HG03571 (cell line): ENCODE results near the gene RGSL1.

ENCODE experiments used
- ATAC-seq: cut with Tn5 transposase; IDR thresholded peaks from one replicate; pipeline ENCODE4 v1.9.1; 2021; ENCODE audit not compliant: unreplicated experiment

RGSL1 gene

DNA sequence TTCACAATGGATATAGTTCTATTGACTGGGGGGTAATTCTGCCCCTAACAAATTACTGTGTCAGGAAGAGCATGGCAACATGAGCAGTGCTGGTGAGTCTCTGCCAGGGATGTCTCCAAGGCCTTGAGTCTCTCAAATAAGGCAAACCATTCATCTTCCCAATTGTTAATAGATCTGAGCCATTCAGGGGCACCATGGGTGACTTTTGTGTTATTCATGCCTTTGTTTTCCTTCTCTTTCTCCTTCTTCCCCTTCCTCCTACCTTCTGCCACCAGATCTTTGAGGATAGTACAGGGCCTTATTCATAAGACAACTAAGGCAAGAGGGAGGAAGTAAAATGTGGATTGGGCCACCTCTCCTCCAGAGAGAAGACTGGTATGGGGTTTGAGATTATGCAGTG lies at the start of gene RGSL1:
Gene RGSL1, plus strand, starts transcription at position 60 of the 400 bp plus-strand sequence. Its CDS starts 20 bp downstream, at position 80.
- ATAC-seq, result no peak

DNA sequence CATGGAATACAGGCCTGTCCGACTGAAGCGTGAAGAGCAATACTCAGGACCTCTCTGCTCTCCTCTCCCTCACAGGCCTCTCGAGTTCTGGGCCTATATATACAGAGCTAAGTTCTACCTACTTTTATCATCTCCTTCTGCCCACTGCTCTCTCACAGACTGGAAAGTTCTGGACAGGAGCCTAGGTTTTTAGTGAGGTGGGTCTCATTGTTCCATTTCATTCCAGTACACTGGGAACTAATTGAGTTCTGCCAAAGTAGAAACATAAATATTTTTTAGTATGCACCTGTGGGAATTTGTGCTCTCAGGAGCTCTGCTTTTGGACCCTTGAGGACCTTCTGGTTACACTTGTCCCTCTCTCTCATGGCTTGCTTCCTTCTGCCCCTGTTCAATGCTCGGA lies 49.4 kb upstream of the RGSL1 start, which contains the start of gene TEDDM1:
Gene TEDDM1, minus strand, starts transcription at position 101 of the 400 bp plus-strand sequence. CDS start 182 bp downstream, outside the sequence.
- ATAC-seq, result no peak

DNA sequence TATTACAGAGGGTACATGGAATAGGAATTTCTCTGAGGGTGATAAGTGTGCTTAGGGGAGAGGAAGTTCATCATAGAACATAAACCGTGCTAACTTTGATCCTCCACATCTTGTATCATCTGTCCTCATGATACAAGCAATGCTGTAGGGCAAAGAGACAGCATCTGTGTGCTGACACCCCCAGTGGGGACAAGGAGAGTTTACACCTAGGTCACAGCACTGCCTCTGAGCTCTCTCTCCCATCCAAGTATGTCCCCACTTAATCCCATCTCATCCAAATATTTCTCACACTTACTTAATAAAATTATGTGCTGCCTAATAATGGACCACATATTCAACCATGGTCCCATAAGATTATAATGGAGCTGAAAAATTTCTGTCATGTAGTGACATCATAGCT lies 45.2 kb upstream of the RGSL1 start:
- ATAC-seq, result no peak

DNA sequence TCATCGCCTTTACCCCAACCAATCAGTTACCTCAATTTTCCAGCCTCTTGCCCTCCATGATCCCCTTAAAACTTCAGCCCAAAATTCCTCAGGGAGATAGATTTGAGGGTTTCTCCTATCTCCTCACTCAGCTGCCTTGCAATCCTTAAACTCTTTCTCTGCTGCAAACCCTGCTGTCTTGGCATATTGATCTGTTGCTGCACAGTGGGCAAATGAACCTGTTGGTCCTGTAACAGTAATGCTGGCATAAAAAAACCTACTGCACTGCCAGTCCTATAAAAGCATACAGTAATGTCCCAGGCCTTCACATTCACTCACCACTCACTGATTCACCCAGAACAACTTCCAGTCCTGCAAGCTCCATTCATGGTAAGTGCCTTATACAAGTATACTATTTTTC lies 44.4 kb upstream of the RGSL1 start:
- no peak for ATAC-seq

DNA sequence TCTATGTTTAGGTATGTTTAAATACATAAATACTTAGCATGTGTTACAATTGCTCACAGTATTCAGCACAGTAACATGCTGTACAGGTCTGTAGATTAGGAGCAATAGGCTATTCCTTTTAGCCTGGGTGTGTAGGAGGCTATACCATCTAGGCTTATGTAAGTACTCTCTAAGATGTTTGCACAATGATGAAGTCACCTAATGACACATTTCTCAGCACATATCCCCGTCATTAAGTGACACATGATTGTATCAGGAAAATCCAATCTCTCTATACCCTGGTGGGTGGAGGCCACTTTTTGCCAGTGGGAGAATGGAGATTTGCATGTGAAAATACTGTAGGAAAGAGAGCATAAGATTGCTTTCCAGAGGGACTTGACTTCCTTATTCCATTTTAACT lies 43.9 kb upstream of the RGSL1 start:
- ATAC-seq, result no peak

DNA sequence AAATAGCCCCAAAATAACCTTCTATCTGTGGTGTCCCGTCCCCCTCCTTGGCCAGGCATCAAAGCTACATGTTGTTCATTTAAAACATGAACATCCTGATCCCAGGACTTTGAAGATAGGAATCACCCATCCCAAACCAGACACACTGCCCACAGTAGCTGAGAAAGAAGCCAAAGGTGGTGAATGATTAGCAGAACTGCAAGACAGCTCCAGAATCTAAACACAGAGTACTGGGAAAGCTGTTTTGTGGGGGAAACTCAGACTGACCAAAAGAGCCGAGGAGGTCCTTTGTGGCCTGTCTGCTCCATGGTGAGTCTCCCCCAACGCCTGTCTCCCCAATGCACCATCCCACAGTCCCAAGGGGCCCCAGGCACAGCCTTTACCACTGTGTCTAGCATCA lies 42.2 kb upstream of the RGSL1 start:
- ATAC-seq, result no peak

DNA sequence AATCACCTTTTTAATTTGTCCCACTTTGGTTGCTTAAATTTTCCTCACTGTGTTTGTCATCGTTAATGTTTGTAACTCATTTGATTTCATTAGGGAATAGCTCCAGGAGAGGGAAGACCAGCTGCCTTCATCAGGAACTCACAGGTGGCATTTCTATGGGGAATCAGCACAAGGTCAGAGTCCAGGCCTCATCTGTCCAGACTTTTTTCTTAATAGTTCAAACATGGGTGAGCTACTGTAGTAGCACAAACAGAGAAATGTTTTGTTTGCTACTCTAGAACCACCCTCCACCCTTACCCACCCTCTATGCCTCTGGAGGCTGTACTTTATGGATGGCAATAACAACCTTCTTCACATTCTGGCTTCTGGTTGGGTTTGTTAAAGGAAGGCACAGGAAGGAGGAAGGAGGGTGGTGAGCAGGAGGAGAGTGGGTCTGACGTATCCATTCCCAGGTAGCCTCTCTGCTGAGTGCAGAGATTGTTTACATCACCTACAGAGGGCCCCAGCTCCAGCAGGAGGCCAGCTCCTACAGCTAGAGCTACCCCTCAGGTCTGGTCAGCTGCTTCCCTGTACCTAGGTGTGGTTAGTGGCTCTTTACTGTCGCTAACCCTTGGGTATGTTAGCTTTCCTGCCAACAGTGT lies 41.4 kb upstream of the RGSL1 start:
- ATAC-seq, result no peak

DNA sequence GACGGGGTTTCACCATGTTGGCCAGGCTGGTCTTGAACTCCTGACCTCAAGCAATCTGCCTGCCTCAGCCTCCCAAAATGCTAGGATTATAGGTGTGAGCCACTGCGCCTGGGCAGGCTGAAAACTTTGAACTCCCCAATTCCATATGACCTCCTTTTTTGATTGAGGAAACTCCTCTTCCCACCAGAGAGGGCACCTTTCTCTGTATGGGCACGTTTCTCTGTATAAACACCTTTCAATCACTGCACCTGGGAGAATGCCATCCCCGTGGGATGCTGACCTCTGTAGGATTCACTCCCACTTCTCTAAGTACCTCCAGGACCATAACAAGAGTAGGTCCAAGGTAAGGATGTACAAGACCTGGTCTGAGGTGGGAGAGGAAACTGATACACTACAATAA lies 39.8 kb upstream of the RGSL1 start:
- ATAC-seq, result no peak

DNA sequence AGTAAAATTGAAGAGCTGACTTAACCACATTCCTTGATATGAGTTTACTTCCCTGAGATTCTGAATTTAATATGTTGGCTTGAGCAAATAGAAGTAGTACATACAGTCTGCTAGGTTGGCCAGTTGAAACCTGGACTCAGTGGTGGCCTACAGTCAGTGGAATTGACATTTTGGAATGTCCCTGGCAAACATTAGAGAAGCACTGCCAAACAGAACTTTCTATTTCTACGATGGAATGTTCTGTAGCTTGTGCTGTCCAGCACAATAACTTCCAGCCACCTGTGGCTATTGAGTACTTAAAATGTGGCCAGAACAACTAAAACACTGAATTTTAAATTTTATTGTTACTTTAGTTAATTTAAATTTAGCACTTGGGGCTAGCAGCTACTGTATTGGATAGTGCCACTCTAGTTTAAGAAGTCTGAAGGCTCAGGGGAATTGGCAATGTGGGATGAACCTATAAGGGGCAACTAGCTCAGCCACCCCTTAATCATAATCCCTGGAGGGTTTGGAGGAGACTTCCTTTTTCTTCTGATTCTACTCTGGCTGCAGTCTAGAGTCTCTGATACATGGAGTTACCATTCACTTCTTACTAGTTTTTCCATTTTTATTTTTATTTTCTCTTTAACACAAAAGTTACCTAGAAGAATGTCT lies 39.2 kb upstream of the RGSL1 start:
- ATAC-seq, result no peak

DNA sequence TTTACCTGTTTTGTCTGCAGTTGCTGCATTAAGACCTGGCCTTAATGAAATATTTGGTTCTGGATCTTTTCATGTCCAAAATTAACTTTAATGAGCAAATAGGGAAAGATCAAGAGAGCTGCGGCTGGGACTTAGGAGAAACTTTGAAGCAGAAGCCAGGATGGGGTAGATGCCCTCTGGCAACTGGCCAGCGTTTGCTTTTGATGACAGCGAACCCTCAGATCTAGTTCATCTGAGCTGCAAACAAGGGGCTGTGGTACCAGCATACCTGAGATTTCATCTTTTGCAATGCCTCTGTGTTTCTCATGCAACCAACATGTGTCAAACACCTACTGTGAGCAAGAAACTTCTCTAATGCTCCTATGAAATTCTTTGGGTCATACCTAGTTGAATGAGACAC lies 36.5 kb upstream of the RGSL1 start:
- ATAC-seq, result no peak

DNA sequence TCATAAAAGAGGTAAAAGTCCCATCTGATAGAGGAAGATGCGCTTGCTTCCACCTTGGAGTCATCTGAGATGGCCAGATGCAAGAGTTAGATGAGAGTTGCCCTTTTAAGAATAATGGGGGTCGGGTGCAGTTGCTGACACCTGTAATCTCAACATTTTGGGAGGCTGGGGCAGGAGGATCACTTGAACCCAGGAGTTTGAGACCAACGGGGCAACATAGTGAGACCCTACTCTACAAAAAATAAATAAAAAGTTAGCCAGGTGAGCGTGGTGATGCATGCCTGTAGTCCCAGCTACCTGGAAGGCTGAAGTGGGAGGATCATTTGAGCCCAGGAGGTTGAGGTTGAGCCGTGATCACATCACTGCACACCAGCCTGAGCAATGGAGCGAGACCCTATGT lies 36.0 kb upstream of the RGSL1 start:
- ATAC-seq, result no peak

DNA sequence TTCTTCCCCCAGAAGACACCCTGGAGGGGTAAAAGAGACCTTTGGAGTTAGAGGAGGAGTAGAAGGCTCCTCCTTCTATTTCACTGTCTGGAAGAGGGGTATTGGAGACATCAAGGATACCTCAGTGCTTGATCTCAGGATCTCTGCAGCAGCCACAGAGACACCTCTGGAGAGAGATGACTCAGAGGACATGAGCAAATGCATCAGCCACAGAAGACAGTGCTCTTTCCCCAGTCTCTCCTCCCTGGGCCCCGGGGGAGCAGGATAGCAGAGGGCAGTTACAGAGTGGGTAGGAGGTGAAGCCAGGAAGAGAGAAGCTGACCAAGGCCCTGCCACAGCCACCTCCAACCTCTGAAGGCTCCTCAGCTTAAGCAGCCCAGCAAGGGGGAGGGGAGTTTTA lies 34.2 kb upstream of the RGSL1 start:
- ATAC-seq, result no peak

DNA sequence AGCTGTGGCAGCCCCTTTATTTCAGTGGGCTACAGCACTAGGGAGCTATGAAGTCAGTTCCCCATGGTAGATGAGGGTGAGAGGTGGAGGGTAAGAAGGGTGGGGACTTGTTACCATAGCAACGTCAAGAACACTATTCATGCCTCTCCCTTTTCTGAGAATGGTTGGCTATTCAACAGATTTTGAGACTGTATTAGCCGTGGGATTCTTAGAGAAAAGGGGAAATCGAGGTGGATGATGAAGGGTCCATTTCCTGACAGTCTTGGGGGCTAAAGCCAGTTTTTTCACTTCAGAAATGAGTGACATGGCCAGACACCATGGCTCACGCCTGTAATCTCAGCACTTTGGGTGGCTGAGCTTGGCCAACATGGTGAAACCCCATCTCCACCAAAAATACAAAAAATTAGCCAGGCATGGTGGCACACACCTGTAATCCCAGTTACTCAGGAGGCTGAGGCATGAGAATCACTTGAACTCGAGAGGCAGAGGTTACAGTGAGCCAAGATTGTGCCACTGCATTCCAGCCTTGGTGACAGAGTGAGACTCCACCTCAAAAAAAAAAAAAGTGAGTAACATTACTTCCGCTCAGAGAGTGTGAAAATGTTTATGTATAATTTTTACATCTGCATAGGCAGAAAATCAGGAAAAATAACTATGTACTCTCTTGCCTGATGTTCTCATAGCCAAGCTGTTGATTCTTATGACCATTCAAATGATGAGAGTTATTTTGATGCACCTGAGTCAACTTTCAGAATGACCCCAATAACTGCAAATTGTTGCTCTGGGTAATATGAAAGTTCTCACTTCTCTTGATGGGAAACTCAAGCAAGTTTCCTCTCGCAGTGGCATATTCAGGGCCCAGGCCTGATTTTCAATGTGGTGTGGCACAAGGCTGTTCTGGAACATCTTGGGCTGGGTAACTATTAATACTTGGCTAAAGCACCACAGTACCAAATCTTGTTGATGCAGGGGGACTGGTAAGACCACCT lies 23.2 kb upstream of the RGSL1 start:
- ATAC-seq, result peak; percentile 78

DNA sequence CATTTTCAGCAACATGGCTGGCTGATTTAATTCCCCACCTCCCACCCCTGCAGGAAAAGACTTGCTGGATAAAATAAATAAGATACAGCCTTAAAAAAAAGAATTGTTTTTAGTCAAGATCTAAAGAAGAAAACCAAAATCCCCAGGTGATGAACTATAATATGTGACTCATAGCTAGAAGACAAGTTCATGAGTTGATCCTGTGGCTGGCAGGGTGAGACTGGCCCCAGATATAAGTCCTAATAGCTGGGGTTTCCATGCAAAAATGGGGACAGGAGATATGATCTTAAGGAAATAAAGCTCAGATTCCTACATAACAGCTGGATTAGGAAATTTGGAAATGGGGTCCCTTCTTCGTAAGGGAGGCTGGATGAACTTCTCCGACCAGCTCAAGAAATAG lies 21.9 kb upstream of the RGSL1 start:
- ATAC-seq, result no peak

DNA sequence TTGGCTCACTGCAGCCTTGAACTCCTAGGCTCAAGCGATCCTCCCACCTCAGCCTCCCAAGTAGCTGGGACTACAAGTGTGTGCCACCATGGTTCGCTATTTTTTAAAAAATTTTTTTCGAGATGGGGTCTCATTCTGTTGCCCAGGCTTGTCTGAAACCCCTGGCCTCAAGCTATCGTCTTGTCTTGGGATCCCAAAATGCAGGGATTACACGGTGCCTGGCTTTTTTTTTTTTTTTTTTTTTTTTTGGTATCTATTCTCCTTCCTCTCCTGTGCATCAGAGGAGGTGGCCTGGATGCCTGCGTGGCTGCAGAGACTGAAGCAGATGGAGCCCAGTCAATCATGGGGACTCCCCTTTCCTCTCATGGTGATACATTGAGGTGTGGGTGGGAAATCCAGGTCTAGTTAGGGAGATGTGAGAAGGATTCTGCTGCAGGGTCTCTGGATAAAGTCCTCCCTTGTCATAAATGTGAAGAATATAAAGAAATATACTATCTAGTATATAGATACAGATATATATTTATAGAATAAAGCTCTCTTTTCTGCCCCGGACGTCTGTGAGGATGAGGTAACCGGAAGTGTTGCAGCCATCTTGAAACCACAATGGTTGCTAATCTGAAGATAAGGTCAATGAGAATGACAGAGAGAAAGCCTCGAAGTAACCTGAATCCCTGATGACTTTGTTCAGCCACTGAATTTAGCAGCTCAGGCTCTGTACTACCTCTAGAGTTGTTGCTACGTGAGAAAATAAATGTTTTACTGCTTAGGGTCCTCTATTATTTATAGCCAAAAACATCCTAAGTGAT lies 19.5 kb upstream of the RGSL1 start:
- peak; percentile 34 for ATAC-seq

DNA sequence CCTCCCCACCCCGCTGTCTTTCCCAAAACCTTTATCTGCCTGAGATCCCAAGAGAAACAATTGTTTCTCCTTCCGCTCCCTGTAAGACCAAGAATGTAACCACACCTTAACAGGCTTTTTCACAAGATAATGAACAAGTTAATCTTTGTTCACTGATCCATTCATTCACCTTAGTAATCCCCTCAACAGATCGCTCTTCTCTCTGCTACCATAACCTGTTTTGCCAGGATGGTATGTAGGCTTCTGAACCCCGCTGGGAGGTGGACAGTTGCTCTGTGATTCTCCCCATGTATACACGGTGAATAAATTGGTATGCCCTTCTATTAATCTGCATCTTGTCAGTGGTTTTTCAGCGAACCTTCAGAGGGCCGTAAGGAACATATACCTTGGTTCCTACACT lies 18.7 kb upstream of the RGSL1 start:
- no peak for ATAC-seq

DNA sequence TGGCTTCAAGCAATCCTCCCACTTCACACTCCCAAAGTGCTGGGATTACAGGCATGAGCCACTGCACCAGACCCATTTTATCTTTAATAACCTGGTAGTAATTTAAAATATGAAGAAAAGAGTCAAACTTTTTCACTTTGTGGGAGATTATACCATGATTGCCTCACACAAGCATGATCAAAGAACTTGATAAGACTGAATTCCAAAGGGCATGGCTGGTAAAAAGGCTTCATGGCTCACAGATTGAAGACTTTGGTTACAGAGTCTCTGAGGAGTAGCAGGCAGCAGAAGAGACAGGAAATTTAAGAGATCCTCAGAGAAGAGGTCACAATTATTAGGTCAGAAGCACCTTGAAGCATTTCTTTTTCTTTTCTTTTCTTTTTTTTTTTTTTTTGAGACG lies 16.4 kb upstream of the RGSL1 start:
- ATAC-seq, result no peak

DNA sequence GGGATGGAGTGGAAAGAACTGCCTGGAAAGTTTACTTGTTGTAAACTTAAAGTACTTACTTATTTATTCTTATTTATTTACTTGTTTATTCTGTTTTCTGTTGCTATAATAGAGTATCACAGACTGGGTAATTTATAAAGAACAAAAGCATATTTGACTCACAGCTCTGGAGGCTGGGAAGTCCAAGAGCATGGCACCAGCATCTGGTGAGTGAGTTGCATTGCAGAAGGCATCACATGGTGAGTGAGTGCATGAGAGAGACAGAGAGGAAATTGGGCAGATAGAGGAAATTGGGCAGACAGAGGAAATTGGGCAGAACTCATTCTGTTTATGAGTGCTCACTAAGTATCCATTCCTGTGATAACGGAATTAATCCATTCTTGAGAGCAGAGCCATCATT lies 11.6 kb upstream of the RGSL1 start:
- no peak for ATAC-seq

DNA sequence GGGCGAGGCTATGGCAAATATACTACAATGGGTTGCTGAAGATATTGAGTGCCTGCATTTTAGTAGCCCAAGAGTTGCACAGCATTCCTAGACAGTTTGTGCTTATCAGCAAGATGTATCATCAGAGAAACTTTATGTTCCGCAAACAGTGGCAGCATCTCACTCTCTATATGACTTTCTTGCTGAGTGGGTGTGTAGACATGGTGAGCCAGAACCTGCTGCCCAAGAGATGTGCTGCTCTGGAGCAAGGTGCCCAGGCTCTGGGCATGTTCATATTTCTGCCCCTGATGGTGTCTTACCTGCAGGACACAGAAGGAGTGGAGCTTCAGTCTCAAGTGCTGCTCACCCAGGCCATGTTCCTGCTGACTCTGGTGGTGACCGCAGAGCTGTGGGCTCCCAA lies 8.2 kb upstream of the RGSL1 start:
- no peak for ATAC-seq

DNA sequence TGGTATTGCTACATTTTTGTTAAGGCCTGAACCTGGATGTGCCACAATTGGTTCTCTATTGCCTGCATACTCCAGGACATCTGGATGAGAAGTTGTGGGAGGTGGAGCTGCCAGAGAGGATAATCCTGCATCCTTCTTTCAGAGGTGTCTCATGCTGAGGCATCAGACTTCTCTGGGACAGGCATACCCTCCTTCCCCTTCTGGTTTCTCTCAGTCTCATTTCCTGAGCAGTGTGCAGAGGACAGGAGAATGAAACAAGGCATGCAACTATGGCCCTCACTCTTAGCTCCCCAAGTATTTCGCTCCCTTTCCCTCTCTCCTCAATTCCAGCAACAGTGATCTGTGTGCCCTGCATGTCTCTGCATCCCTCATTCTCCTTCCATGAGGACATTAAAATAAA lies 7.6 kb upstream of the RGSL1 start:
- ATAC-seq, result no peak

DNA sequence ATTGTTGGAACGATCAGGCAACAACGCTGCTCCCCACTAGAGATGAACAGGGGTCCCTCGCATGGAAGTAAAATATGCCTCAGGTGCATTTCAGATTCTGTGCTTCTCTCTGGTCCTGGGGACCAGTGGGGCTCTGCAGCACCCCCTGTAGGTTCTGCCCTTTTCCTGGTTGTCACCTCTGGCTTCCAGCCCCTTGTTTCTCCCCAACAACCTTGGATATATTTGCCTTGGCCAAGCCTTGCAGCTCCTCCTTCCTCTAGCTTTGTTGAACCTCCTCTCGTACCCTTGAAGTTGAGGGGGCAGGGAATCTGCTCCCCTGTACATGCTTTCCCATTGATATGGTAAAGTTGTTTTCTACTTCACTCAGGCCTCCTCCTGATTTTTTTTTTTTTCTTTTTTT lies 5.4 kb upstream of the RGSL1 start:
- ATAC-seq, result no peak
